ENCODE measurements around the gene MSMB.

DNA sequence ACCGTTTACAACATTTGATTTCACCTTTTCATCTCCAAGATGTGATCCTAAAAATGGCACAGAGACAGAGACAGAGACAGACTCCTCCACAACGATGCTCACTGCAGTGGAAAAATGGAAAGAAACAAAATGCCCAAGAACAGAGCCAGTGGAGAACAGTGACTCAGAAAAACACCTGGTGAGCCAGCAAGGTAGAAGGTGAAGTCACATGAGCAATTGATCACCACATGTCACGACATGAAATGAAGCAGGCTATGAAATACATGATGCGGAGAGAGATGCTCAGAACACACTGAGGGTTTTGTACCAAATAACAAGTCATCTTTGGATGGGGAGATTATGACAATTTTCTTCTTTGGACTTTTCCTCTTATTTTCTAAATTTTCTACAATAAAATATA is 3.5 kb downstream of the MSMB start:
- TF ChIP-seq REPIN1 (tag by site-specific recombination; IDR thresholded peaks at IDR 0.05; ENCODE audit: low read depth) = no peak
- TF ChIP-seq HOXC10 (CRISPR knock-in tag; IDR thresholded peaks at IDR 0.05) = no peak
- TF ChIP-seq, protein P1, sequence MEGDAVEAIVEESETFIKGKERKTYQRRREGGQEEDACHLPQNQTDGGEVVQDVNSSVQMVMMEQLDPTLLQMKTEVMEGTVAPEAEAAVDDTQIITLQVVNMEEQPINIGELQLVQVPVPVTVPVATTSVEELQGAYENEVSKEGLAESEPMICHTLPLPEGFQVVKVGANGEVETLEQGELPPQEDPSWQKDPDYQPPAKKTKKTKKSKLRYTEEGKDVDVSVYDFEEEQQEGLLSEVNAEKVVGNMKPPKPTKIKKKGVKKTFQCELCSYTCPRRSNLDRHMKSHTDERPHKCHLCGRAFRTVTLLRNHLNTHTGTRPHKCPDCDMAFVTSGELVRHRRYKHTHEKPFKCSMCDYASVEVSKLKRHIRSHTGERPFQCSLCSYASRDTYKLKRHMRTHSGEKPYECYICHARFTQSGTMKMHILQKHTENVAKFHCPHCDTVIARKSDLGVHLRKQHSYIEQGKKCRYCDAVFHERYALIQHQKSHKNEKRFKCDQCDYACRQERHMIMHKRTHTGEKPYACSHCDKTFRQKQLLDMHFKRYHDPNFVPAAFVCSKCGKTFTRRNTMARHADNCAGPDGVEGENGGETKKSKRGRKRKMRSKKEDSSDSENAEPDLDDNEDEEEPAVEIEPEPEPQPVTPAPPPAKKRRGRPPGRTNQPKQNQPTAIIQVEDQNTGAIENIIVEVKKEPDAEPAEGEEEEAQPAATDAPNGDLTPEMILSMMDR (tag by site-specific recombination; IDR thresholded peaks at IDR 0.05) = no peak
